GM19372 (cell line): ENCODE results near the gene RBM38.
"Not testable (repeated sequence)": the region's sequence is repeated elsewhere in the genome, so short reads cannot be mapped to it uniquely, and the experiment has no call there.

Experiments used
- ATAC-seq: cut with Tn5 transposase; IDR thresholded peaks from one replicate; pipeline ENCODE4 v1.9.1; 2021; ENCODE audit warnings: mild to moderate bottlenecking, low read depth, moderate library complexity; ENCODE audit not compliant: unreplicated experiment

The RBM38 gene

GRCh38 chr20:57390604-57391438 is at the start of gene RBM38:
TSS of gene RBM38 (plus strand) at chr20:57391396. CDS start at chr20:57391582, 186 bp downstream.
- peak; percentile 59 for ATAC-seq

- ATAC-seq = no peak
Measured at GRCh38 chr20:57341663-57342062, 49.5 kb upstream of the RBM38 start.

- no peak for ATAC-seq
Measured at GRCh38 chr20:57342829-57343228, 48.4 kb upstream of the RBM38 start.

- no peak for ATAC-seq
Measured at GRCh38 chr20:57346477-57346876, 44.7 kb upstream of the RBM38 start.

GRCh38 chr20:57347393-57347792 is 43.8 kb upstream of the RBM38 start:
- no peak for ATAC-seq

- not testable (repeated sequence) for ATAC-seq
Measured at GRCh38 chr20:57348200-57348921, 42.8 kb upstream of the RBM38 start.

GRCh38 chr20:57348922-57349574 is 42.1 kb upstream of the RBM38 start:
- ATAC-seq = not testable (repeated sequence)

- no peak for ATAC-seq
Measured at GRCh38 chr20:57350081-57350710, 41.0 kb upstream of the RBM38 start.

GRCh38 chr20:57350726-57351041 is 40.5 kb upstream of the RBM38 start:
- not testable (repeated sequence) for ATAC-seq

- ATAC-seq = peak; percentile 74
Measured at GRCh38 chr20:57351042-57351783, 40.0 kb upstream of the RBM38 start, which contains the start of gene RAE1. TSS of gene RAE1 (plus strand) at chr20:57351255. CDS start at chr20:57354039, 2,784 bp downstream.

GRCh38 chr20:57352305-57352704 is 38.9 kb upstream of the RBM38 start:
- no peak for ATAC-seq

GRCh38 chr20:57353351-57353750 is 37.8 kb upstream of the RBM38 start:
- no peak for ATAC-seq

- ATAC-seq = no peak
Measured at GRCh38 chr20:57361517-57361916, 29.7 kb upstream of the RBM38 start.

GRCh38 chr20:57364451-57364850 is 26.7 kb upstream of the RBM38 start:
- ATAC-seq = no peak

GRCh38 chr20:57369596-57369995 is 21.6 kb upstream of the RBM38 start:
- no peak for ATAC-seq

- no peak for ATAC-seq
Measured at GRCh38 chr20:57370316-57370715, 20.9 kb upstream of the RBM38 start.

GRCh38 chr20:57371363-57371762 is 19.8 kb upstream of the RBM38 start:
- no peak for ATAC-seq

- ATAC-seq = no peak
Measured at GRCh38 chr20:57372157-57372556, 19.0 kb upstream of the RBM38 start.

GRCh38 chr20:57372581-57373350 is 18.4 kb upstream of the RBM38 start:
- no peak for ATAC-seq
